Cerebellar cortex (tissue), 1 donor: Measurements from ENCODE around the gene ZNF148.
"Not testable (repeated sequence)": the region's sequence is repeated elsewhere in the genome, so short reads cannot be mapped to it uniquely, and the experiment has no call there.

ENCODE experiments used
- DNase-seq: peaks from one replicate; pipeline ENCODE4 v3.0.0-alpha.2; 2015; ENCODE audit warnings: low spot score

The ZNF148 gene, protein sequence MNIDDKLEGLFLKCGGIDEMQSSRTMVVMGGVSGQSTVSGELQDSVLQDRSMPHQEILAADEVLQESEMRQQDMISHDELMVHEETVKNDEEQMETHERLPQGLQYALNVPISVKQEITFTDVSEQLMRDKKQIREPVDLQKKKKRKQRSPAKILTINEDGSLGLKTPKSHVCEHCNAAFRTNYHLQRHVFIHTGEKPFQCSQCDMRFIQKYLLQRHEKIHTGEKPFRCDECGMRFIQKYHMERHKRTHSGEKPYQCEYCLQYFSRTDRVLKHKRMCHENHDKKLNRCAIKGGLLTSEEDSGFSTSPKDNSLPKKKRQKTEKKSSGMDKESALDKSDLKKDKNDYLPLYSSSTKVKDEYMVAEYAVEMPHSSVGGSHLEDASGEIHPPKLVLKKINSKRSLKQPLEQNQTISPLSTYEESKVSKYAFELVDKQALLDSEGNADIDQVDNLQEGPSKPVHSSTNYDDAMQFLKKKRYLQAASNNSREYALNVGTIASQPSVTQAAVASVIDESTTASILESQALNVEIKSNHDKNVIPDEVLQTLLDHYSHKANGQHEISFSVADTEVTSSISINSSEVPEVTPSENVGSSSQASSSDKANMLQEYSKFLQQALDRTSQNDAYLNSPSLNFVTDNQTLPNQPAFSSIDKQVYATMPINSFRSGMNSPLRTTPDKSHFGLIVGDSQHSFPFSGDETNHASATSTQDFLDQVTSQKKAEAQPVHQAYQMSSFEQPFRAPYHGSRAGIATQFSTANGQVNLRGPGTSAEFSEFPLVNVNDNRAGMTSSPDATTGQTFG

GRCh38 chr3:125374996-125375941 is at the start of gene ZNF148:
TSS of gene ZNF148 (minus strand) at chr3:125375325. CDS start at chr3:125313640, 61,685 bp downstream.
- peak; percentile 86 for DNase-seq

DNA sequence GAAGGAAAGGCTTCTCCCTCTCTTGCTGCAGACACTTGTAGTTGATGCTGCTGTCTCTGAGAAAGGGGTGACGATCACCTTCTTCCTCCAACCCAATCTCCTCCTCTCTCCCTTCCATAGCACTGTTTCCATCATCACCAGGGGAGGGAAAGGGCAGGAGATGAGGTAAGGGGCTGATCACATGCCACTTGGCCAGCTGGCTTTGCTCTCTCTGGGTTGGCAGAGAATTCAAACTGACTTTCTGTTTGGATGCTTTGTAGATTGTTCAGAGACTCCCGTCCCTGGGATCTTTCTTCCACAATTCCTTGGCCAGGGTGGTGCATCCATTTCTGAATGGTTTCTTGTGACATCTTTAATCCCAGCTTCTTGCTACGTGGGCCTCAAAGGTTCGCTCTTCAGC is 43.2 kb upstream of the ZNF148 start:
- DNase-seq: no peak

GRCh38 chr3:125416235-125416634 is 41.1 kb upstream of the ZNF148 start:
- no peak for DNase-seq

DNA sequence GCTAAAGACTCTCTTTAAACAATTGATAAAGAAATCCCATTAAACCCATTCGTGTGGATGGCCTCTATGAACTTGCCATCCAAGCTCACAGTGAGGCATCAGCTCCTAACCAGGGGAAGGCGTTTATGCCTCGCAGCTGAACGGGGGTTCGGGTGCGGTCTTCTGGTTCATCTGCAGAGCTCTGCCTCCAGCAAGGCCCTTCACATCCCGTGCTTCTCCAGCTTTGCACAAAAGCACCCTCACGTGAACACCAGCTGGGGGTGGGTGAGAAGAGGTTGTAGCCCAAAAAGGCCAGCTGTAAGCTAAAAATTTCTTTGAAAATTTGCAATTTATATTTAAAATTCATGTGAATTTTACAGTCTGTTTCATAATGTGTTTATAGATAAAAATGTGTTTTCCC is 39.5 kb upstream of the ZNF148 start:
- no peak for DNase-seq

GRCh38 chr3:125410922-125411321 is 35.8 kb upstream of the ZNF148 start:
- DNase-seq: no peak

DNA sequence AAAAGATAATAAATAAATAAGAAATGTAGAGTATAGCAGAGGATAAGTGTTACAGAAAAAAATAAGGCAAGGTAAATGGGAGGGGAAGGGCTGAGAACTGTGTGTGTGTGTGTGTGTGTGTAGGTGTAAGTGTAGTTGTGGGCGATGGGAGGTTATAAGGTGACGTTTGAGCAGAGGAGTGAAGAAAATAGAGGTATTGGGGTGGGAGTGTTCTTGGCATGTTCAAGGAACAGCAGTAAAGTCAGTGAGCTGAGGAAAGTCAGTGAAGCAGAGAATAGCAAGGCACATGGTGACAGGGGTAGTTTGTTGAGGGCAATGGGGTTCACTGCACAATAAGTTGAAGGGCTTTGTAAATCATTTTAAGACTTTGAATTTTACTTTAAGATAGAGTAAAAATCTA is 30.9 kb upstream of the ZNF148 start:
- DNase-seq: no peak

- not testable (repeated sequence) for DNase-seq
Measured at GRCh38 chr3:125405515-125405914, 30.4 kb upstream of the ZNF148 start.

DNA sequence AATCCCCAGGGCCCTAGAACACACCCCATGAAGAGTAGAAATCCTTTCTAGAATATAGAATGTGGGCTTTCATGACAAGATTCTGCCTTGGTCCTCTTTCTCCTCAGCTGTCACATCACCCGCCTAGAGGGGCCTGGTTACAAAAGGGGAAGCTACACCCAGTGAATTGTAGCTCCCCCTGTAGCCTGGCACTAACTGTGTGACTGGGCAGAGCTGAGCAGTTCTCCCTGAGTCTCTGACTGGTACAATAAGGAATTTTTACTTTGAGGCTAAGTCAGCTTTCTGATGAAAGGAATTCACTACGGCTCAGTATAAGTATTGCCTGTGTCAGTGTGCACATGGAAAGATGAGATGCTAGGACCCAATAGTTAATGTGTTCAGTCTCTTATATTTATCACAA is 28.7 kb upstream of the ZNF148 start:
- no peak for DNase-seq

DNA sequence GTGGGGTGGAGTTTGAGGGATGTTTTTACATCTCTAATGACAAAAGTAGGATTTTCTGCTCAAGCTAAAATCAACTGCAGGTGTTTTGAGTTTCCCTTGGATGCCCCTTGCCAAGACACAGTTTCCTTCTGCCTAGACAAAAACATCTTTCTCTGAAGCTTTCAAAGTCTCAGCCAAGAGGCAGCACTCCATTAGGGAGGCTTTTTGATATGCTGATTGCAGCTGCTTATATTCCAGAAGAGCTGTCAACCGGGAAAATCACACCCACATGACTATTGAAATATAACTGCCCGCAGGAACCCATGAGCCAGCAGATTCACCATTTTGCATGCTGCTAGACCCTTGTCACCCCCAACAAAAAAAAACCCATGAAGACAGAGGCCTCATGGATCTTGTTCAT is 27.5 kb upstream of the ZNF148 start:
- DNase-seq: no peak

- no peak for DNase-seq
Measured at GRCh38 chr3:125401402-125401801, 26.3 kb upstream of the ZNF148 start.

GRCh38 chr3:125398952-125399351 is 23.8 kb upstream of the ZNF148 start:
- no peak for DNase-seq

- DNase-seq: no peak
Measured at GRCh38 chr3:125395091-125395490, 20.0 kb upstream of the ZNF148 start.

GRCh38 chr3:125394406-125394805 is 19.3 kb upstream of the ZNF148 start:
- DNase-seq: no peak

DNA sequence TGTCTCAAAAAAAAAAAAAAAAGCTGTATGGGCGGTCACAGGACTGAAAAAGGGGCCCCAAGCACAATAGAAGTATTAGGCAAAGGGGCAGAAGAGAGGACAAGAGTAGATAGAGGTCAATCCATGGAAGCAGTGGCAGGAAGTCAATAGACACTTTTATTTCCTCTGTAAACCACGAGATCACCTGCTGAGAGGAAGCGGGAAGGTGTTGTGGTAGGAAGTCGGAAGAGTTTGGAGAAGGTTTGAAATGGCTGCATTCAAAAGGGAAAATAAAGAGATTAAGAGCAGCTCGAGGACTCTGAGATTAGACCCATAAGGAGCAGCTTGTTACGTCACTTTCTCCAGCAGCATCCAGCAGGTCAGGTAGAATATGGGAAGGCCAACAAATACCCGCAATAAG is 14.2 kb upstream of the ZNF148 start:
- no peak for DNase-seq

DNA sequence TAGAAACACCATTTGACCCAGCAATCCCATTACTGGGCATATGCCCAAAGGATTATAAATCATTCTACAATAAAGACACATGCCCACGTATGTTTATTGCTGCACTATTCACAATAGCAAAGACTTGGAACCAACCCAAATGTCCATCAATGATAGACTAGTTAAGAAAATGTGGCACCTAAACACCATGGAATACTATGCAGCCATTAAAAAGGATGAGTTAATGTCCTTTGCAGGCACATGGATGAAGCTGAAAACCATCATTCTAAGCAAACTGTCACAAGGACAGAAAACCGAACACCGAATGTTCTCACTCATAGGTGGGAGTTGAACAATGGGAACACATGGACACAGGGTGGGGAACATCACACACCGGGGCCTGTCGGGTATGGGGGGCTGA is 13.2 kb upstream of the ZNF148 start:
- DNase-seq: not testable (repeated sequence)

- no peak for DNase-seq
Measured at GRCh38 chr3:125386811-125387210, 11.7 kb upstream of the ZNF148 start.

GRCh38 chr3:125383744-125384143 is 8.6 kb upstream of the ZNF148 start:
- DNase-seq: no peak

GRCh38 chr3:125382298-125382697 is 7.2 kb upstream of the ZNF148 start:
- no peak for DNase-seq

DNA sequence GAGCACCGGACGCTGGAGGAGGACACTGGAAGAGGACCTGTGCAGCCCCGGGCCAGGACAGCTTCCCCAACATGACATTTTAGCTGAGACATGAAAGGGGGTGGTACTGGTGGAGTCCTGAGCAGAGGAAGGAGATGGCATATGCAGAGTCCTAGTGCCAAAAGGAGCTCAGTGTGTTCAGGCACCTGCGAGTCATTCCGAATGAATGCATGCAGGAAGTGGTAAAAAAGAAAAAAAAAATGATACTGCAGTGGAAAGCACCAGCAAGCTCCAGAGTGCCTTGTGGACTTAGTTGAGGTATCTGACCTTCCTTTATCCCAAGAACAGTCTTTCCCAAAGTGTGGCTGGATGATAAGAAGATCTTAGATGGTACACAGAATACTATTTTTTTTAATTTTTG is 6.6 kb upstream of the ZNF148 start:
- DNase-seq: no peak

DNA sequence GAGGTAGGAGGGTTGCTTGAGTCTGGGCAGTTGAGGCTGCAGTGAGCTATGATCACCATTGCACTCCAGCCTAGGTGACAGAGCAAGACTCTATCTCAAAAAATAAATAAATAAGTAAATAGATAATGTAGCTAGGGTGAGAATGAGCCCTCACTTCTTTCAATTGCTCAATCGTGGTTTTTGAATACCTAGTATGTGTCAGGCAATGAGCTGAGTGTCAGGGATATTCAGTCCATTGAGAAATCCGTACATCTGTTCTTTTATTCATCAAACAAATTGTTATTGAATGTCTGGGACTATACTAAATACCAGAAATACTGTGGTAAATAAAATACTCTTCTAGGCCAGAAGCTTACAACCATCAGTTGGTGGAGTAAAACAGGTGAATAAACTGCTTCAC is 6.2 kb upstream of the ZNF148 start:
- no peak for DNase-seq

DNA sequence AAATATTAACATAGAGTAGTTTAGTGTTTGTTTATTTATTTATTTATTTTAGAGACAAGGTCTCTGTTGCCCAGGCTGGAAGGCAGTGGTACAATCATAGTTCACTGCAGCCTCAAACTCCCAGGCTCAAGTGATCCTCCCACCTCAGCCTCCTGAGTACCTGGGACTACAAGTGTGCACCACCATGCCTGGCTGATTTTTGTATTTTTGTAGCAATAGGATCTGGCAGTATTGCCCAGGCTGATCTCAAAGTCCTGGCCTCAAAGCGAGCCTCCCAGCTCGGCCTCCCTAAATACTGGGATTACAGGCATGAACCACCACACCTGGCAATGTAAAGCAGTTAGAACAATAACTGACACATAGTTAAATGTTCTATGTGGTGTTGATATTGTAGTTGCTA is 4.4 kb upstream of the ZNF148 start:
- DNase-seq: no peak

GRCh38 chr3:125378762-125379161 is 3.6 kb upstream of the ZNF148 start:
- DNase-seq: no peak
